ENCODE measurements around the gene A2M.

A2M gene

GRCh38 chr12:9104767-9105423 is 10.8 kb downstream of the A2M start:
- Histone ChIP-seq H3F3A (ENCODE audit: insufficient read depth) (no peaks in the 10 kb centered on the region), H3K79me2 (ENCODE audit: insufficient read depth, low read length) (no peaks in the 10 kb centered on the region), H3K4me2 (ENCODE audit: low read depth, low read length, poor library complexity, severe bottlenecking) (no peak overlapping the region), H3K9ac (ENCODE audit: low read length) (no peak overlapping the region), H3K9me2 (replicated peaks; ENCODE audit: insufficient read depth, low read length) (no peaks in the 10 kb centered on the region), H3K36me3 (ENCODE audit: low read length) (no peaks in the 10 kb centered on the region), H2AFZ (ENCODE audit: low read depth, low read length, severe bottlenecking) (no peak overlapping the region), H4K20me1 (ENCODE audit: low read depth, low read length) (no peaks in the 10 kb centered on the region), H3K27me3 (ENCODE audit: low read length) (no peaks in the 10 kb centered on the region), H3K27ac (ENCODE audit: low read depth, low read length) (no peak overlapping the region), H3K9me3 (ENCODE audit: insufficient read depth, low read length) (no peaks in the 10 kb centered on the region), H3K4me3 (ENCODE audit: insufficient read depth, low read length, poor library complexity, severe bottlenecking) (no peak overlapping the region)
- no peak for TF ChIP-seq EZH2phosphoT487 (conservative IDR thresholded peaks at IDR 0.05; ENCODE audit: low read length)

GRCh38 chr12:9104087-9104486 is 11.6 kb downstream of the A2M start:
- H2AFZ ChIP-seq (ENCODE audit: low read depth, low read length, severe bottlenecking), result no peak overlapping the region
- H3K9me2 ChIP-seq (replicated peaks; ENCODE audit: insufficient read depth, low read length), result no peaks in the 10 kb centered on the region
- H4K20me1 ChIP-seq (ENCODE audit: low read depth, low read length), result no peaks in the 10 kb centered on the region
- no peak overlapping the region for H3K4me2 ChIP-seq (ENCODE audit: low read depth, low read length, poor library complexity, severe bottlenecking)
- no peak for TF ChIP-seq CTCF (IDR thresholded peaks at IDR 0.05; ENCODE audit: insufficient read depth, low read length, poor library complexity, severe bottlenecking)
- TF ChIP-seq EZH2phosphoT487 (conservative IDR thresholded peaks at IDR 0.05; ENCODE audit: low read length), result no peak
- H3F3A ChIP-seq (ENCODE audit: insufficient read depth), result no peaks in the 10 kb centered on the region
- no peak overlapping the region for H3K4me3 ChIP-seq (ENCODE audit: insufficient read depth, low read length, poor library complexity, severe bottlenecking)
- H3K36me3 ChIP-seq (ENCODE audit: low read length), result no peaks in the 10 kb centered on the region
- no peaks in the 10 kb centered on the region for H3K27me3 ChIP-seq (ENCODE audit: low read length)
- no peak overlapping the region for H3K27ac ChIP-seq (ENCODE audit: low read depth, low read length)
- H3K9me3 ChIP-seq (ENCODE audit: insufficient read depth, low read length), result no peaks in the 10 kb centered on the region
- H3K9ac ChIP-seq (ENCODE audit: low read length), result no peak overlapping the region
- H3K79me2 ChIP-seq (ENCODE audit: insufficient read depth, low read length), result no peaks in the 10 kb centered on the region

GRCh38 chr12:9103050-9103849 is 12.5 kb downstream of the A2M start:
- no peaks in the 10 kb centered on the region for H3K9me3 ChIP-seq (ENCODE audit: insufficient read depth, low read length)
- H3K9ac ChIP-seq (ENCODE audit: low read length), result no peak overlapping the region
- H3K79me2 ChIP-seq (ENCODE audit: insufficient read depth, low read length), result no peaks in the 10 kb centered on the region
- H3K27me3 ChIP-seq (ENCODE audit: low read length), result no peaks in the 10 kb centered on the region
- no peak overlapping the region for H3K4me3 ChIP-seq (ENCODE audit: insufficient read depth, low read length, poor library complexity, severe bottlenecking)
- H3K27ac ChIP-seq (ENCODE audit: low read depth, low read length), result no peak overlapping the region
- no peaks in the 10 kb centered on the region for H3F3A ChIP-seq (ENCODE audit: insufficient read depth)
- no peak overlapping the region for H2AFZ ChIP-seq (ENCODE audit: low read depth, low read length, severe bottlenecking)
- no peak overlapping the region for H3K4me2 ChIP-seq (ENCODE audit: low read depth, low read length, poor library complexity, severe bottlenecking)
- no peaks in the 10 kb centered on the region for H3K9me2 ChIP-seq (replicated peaks; ENCODE audit: insufficient read depth, low read length)
- no peaks in the 10 kb centered on the region for H3K36me3 ChIP-seq (ENCODE audit: low read length)
- no peaks in the 10 kb centered on the region for H4K20me1 ChIP-seq (ENCODE audit: low read depth, low read length)
- TF ChIP-seq CTCF (IDR thresholded peaks at IDR 0.05; ENCODE audit: insufficient read depth, low read length, poor library complexity, severe bottlenecking) (no peak), EZH2phosphoT487 (conservative IDR thresholded peaks at IDR 0.05; ENCODE audit: low read length) (no peak)

Measured in SU-DHL-6 (cell line).